SIG-M5 (cell line): ENCODE results near the gene DLEC1.
"Not testable (repeated sequence)": the region's sequence is repeated elsewhere in the genome, so short reads cannot be mapped to it uniquely, and the experiment has no call there.

Experiments used
- DNase-seq: peaks from one replicate; lab custom pipeline; 2025; lab: John Stamatoyannopoulos, UW

The DLEC1 gene

GRCh38 chr3:38084334-38085310 is 45.6 kb downstream of the DLEC1 start:
- no peak for DNase-seq

DNA sequence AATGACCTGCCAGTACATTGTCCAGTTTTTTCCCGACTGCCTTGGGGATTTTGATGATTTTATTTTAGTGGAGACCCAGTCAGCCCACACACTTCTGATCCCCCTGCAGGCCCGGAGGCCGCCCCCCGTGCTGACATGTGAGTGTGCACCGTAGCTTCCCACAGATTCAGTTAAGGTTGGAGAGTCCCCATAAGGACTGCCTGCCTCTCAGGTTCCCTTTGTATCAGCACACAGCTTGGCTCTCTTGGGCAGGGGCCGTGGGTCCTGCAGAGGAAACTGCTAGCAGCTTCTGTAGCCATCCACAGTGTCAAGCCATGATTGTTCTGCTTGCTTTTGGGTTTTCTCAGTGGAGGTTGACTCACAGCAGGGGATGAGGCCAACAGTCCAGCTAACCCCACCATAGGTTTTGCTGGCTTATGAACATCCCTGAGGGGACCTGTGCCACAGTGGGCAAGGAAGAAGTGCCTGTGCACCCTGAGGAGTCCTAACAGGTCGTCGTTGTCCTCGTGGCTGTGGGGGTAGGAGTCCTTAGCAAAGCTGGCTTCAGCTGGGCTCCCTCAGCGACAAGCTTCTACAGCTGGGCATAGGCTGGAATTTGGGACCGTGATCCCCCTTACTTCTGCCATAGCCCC is 46.4 kb downstream of the DLEC1 start:
- no peak for DNase-seq

GRCh38 chr3:38085943-38086324 is 46.9 kb downstream of the DLEC1 start:
- DNase-seq: no peak

DNA sequence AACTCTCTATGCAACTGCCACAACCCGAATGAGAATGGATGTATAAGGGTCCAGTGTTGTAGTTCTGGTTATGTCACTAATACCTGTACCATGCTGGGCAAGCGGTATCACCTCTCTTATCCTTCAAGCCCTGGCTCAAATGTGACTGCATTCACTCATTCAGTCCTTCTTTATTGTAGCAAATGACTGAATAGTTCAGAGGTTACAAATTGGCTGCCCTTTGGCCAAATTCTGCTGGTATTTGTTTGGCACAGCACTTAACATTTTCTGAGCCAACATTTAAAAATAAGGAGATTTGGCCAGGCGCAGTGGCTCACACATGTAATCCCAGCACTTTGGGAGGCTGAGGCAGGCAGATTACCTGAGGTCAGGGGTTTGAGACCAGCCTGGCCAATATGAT is 47.5 kb downstream of the DLEC1 start:
- DNase-seq: no peak

DNA sequence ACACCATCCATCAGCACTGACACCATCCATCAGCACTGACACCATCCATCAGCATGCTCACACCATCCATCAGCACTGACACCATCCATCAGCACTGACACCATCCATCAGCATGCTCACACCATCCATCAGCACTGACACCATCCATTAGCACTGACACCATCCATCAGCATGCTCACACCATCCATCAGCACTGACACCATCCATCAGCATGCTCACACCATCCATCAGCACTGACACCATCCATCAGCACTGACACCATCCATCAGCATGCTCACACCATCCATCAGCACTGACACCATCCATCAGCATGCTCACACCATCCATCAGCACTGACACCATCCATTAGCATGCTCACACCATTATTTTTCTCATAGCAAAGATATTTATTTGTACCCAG is 48.3 kb downstream of the DLEC1 start:
- DNase-seq: not testable (repeated sequence)

- DNase-seq: no peak
Measured at GRCh38 chr3:38088126-38089078, 49.4 kb downstream of the DLEC1 start.

DNA sequence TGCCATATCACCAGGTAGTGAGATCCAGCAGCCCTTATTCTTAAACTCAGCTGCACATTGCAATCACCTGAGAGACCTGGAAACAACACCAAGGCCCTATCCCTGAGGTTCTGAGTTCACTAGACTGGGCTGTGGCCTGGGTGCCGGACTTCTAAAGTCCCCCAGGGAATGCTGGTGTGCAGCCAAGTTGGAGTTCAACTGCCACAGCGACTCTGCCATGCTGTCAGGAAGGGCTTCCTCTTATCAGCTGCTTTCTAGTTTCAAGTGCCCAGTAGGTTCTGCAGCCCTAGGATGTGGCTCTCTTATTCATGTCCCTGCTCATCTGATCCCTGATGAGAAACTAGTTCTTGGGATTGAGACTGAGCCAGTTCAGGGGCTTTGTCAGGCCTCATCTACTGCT is 50.2 kb downstream of the DLEC1 start:
- DNase-seq: no peak

DNA sequence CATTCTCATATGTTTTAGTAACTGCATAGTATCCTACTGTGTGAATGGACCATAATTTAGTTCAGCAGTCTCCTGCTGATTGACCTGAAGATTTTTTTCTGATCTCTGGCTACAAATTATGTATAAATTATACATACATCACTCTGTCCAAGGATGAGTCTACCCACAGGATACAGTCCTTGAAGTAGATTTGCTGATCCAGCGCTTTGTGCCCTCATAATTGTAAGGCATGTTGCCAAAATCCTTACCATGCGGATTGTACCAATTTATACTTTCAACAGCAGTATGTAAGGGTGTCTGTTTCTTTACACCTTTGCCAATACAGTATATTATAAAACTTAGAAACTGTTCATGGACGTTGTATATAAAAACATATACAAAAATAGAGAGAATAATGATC is 51.4 kb downstream of the DLEC1 start:
- DNase-seq: no peak

DNA sequence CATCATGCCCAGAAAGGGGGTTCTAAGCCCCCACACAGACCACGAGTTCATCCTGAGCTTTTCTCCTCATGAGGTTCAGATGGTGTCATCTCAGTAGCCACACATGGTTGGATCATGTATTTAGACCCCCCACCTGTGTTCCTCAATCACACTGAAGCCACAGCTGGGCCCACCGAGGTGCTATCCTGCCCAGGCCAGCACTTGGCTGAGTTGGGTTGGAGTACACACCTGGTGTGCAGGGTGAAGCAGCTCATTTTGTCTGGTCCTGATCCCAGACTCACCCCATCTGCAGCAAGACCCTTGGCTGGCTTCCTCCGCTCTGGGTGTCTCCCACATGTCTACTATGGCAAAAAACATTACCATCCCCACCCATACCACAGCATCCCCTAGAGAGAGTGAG is 56.0 kb downstream of the DLEC1 start:
- DNase-seq: no peak

GRCh38 chr3:38095669-38096483 is 56.9 kb downstream of the DLEC1 start:
- DNase-seq: no peak

GRCh38 chr3:38097446-38098375 is 58.7 kb downstream of the DLEC1 start:
- no peak for DNase-seq

- DNase-seq: no peak
Measured at GRCh38 chr3:38098376-38098723, 59.3 kb downstream of the DLEC1 start.

GRCh38 chr3:38099518-38099917 is 60.5 kb downstream of the DLEC1 start:
- no peak for DNase-seq

DNA sequence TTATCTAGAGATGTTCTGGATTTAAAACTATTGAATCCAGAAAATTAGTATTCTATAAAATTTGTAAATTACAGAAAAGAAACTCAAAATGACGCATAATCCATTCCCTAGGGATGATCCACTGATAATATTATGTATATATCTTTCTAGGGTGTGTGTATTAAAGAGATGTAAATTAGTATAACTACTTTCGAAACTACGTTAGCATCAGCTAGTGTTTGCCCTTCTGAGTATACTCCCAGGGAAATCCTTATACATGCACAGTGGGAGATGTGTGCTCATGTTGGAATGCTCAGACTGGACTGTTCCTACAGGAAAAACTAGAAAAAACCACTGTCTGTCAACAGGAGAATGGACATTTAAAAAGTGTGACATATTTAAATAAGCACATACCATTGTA is 61.5 kb downstream of the DLEC1 start:
- no peak for DNase-seq

DNA sequence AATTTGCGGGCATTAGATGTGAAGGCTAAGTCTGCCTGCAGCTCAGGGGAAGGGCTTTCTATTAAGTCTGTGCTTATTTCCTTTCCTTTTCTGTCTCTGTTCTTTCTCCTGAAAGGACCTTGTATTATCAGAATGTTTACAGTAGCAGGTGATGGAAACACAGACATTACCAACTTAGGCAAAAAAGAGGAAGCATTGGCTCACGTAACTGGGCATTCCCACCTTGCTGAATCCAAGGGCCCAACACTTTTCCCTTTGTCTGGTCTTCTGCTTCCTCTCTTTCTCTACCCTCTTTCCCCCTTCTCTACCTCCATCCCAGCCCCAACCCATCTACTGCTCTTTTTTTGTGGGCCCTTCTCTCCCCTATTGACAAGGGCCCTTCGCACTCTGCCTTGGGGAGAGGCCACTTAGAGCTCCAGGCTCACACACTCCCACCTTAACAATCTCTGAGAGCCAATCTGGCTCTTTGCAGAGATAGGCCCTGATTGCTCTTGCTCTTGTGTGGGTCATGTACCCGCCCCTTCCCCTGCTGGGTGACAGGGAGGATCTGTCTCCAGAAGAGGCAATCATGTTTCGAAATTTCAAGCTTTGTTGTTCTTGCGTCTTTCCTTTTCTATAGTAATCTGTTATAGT is 62.9 kb downstream of the DLEC1 start:
- no peak for DNase-seq

DNA sequence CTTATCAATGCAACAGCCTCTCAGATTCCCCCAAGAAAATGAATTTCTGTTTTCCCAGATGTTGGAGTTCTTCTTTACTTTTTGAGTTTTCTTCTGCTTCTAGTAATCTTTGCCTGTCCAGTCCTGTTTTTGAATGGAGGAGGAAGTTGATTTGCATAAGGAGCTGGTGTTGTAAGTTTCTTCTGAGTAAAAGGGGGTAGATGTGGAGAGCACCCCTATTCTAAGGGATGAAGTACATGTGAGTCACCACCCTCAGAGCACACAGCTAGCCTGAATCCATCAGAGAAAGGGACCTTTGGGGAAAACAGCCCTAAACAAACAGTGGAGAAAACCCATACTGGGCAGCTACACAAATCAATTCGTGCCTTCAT is 63.4 kb downstream of the DLEC1 start:
- no peak for DNase-seq

GRCh38 chr3:38105525-38105924 is 66.5 kb downstream of the DLEC1 start:
- DNase-seq: no peak

DNA sequence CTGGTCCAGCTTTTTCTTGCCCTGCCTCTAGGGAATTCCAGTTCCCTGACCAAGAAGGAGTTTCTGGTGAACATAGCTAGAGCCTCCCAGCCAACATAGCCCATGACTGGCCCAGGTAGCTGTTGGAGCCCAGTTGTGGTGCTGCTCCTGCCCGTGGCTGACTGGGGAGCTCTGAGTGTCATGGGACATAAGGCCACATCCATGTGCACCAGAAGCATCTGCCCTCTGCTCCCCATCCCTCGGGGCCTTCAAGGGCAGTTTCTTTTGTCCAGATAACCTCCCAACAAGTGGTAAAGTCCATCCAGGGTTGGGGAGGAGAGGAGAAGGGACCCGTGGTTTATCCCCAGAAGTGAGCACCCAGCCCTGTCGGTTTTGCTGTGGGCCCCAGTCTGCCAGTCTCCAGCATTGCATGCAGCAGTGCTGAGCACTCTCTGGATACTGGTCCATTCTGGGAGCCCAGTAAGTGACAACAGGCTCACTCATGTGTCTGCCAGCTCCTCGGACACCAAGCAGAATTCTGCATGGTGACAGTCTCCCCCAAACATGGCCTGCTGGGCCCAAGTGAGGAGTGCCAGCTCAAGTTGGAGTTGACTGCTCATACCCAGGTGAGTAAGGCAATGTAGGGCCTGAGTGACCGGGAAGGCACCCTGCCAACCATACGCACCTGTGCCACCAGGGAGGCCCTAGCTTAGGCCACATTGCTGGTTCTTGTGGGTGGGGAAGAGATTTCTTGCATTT is 69.1 kb downstream of the DLEC1 start:
- DNase-seq: no peak
